Motor neuron (in vitro differentiated cells): ENCODE data around the gene SMC4. TPM values are rescaled to one million over a fixed set of nuclear protein-coding genes. Genes with fewer than 3 reads are reported as not detected.

Experiments
- ATAC-seq, 8 experiments: fragments of 200-7000 bp; cut with Tn5 transposase; replicated peaks in 6 of 8; 2 replicates each; pipeline ENCODE4 v1.8.0; 2021; ENCODE audit warnings: mild to moderate bottlenecking in 8 of 8, moderate library complexity in 8 of 8
- H3K27ac ChIP-seq, 2 donors: fragments of 250-450 bp; sonication (Bioruptor Pico); 2 replicates each; pipeline ENCODE4 v1.9.0; 2021; ENCODE audit warnings: antibody characterized with exemption in 2 of 2, mild to moderate bottlenecking in 2 of 2, moderate library complexity in 1 of 2
- H3K4me1 ChIP-seq, 2 donors: fragments of 250-450 bp; sonication (Bioruptor Pico); replicated peaks in 1 of 2; 2 replicates each; pipeline ENCODE4 v1.6.1; 2021; ENCODE audit warnings: antibody characterized with exemption in 2 of 2, mild to moderate bottlenecking in 2 of 2, moderate library complexity in 1 of 2
- H3K4me3 ChIP-seq, 5 donors: fragments of 250-450 bp; sonication (Bioruptor Pico); 2 replicates each; pipeline ENCODE4 v1.9.0; 2021; ENCODE audit warnings: antibody characterized with exemption in 5 of 5, mild to moderate bottlenecking in 5 of 5, moderate library complexity in 4 of 5
- whole genome bisulfite sequencing, 10 experiments: fragments of 450-650 bp; shearing (Covaris generic); methylation state at CpG; one replicate each; pipeline ENCODE4 v1.0.0; 2022; 5-methylcytosine and 5-hydroxymethylcytosine counted together
- in situ Hi-C, 9 experiments: fragments of 400-800 bp; cut with MboI; loops; one replicate each; pipeline ENCODE4 v1.15.0; 2021; ENCODE audit warnings: low sequenced_read_pairs in 9 of 9, low pct_unique_long_range_greater_than_20kb in 2 of 9; ENCODE audit not compliant: unreplicated experiment in 9 of 9
- total RNA-seq, 8 experiments: library from RNA; unstranded; fragments of 300-600 nt; gene quantifications; 2 replicates each; pipeline versions ENCODE4 v1.2.3 to v1.2.4, GENCODE V29; 2022

The SMC4 gene
- total RNA-seq, 8 experiments from 2014 or later = 6.8 to 106 (median 11.2) TPM

DNA sequence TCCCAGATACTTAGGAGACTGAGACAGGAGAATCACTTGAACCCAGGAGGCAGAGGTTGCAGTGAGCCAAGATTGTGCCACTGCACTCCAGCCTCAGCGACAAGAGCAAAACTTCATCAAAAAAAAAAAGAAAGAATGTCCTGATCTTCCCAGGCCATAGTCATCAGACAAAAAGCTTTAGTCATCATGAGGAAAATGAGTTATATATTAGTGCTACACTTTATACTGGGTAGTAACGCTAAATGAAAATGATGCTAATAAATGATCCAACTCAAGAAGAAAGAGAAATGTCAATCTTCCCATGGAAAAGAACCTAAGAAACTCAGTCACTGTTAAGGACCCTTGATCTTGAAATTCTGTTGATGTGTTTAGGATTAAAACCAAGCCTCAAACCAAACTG, 76.4 kb downstream of the SMC4 start:
- in situ Hi-C loops = no loop called here
- Histone ChIP-seq H3K27ac (no peak overlapping the region), H3K4me1 (no peaks in the 10 kb centered on the region), H3K4me3 (no peak overlapping the region)
- ATAC-seq = no peak
- 45 to 100% (median 90%) methylated on average over 1 to 2 of the region's 2 CpGs; no CpG with 5 or more reads in 2 of the 10 experiments for WGBS, 10 experiments

DNA sequence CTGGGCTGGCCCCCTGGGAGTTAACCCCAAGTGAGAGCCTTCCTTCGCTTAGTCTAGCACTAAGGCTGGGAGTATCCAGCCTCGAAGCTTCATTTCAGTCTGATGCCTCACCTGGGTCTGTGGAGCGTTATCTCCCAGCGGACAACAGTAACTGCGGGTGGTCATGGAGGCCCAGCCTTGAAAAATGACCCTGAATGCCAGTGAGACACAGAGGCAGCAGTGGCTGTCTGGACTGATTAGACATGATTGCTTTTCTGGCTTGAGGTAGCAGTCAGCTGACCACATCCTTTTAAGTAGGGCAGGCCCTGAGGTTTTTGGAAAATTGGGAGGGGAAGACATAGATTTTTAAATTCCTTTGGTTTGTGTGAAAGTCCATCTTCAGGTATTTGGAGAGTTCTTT, 78.3 kb downstream of the SMC4 start:
- 60 to 100% (median 83%) methylated on average over 1 to 5 of the region's 5 CpGs; no CpG with 5 or more reads in 4 of the 10 experiments for WGBS, 10 experiments
- Histone ChIP-seq H3K4me1 (no peaks in the 10 kb centered on the region), H3K27ac (no peak overlapping the region), H3K4me3 (no peak overlapping the region)
- no peak for ATAC-seq
- in situ Hi-C loops = no loop called here

DNA sequence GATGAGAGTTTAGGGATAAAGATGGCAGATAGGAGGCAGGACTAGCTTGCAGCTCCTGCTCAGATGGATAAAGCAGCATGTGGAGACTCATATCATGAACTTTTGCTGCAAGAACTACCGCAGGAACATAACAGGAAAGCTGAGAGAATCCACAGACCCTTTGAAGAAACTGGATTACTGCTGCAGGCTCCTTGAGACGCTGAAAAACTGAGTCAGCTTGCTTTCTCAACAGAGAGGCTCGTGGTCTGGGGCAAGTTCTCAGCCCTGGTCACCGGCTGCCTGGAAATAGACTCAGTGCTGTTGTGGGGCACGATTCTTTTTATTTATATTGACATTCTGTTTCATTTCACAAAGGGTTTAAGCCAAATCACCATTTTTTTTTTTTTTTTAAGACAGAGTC, 78.9 kb downstream of the SMC4 start:
- in situ Hi-C loops = no loop called here
- H3K4me3 ChIP-seq = no peak overlapping the region
- H3K4me1 ChIP-seq = no peaks in the 10 kb centered on the region
- 40 to 100% (median 76%) methylated on average over 2 to 5 of the region's 5 CpGs; no CpG with 5 or more reads in 2 of the 10 experiments for WGBS, 10 experiments
- H3K27ac ChIP-seq = no peak overlapping the region
- no peak for ATAC-seq

DNA sequence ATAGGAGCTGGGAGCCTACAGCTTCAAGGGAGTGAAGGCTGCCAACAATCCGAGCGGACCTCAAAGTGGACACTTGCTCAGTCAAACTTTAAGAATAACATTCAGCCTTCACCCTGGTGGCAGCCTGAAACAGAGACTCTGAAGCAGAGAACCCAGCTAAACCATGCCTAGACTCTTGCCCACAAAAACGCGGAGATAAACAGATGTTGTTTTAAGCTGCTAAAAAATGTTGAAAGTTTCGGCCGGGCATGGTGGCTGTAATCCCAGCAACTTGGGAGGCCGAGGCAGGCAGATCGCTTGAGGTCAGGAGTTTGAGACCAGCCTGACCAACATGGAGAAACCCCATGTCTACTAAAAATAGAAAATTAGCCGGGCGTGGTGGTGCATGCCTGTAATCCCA, 79.9 kb downstream of the SMC4 start:
- Histone ChIP-seq H3K4me1 (no peaks in the 10 kb centered on the region), H3K4me3 (no peak overlapping the region), H3K27ac (no peak overlapping the region)
- in situ Hi-C loops = no loop called here
- 85 to 100% (median 94%) methylated on average over 2 to 8 of the region's 10 CpGs; no CpG with 5 or more reads in 3 of the 10 experiments for WGBS, 10 experiments
- ATAC-seq = no peak

DNA sequence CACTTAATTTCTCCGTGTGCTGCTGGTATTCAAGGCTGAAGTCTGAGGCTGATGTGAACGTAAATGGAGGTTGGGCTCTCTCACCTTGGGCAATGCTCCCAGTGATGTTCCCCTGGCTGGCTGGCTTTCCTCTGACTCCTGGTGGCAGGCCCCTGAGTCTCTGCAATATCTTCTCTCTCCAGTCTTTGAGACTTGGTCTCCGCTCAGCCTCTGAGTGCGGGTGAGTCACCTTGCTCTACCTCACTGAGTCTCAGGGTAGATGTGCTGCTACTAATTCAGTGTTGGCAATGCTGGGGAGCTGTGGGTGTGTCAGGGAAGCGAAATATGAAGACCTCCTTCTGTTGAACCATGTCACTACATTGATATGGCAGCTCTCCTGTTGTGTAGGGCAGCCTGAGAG, 81.5 kb downstream of the SMC4 start:
- no peak for ATAC-seq
- Histone ChIP-seq H3K27ac (no peak overlapping the region), H3K4me1 (no peaks in the 10 kb centered on the region), H3K4me3 (no peak overlapping the region)
- in situ Hi-C loops = no loop called here
- 50 to 100% (median 90%) methylated on average over 1 to 4 of the region's 5 CpGs; no CpG with 5 or more reads in 5 of the 10 experiments for WGBS, 10 experiments

DNA sequence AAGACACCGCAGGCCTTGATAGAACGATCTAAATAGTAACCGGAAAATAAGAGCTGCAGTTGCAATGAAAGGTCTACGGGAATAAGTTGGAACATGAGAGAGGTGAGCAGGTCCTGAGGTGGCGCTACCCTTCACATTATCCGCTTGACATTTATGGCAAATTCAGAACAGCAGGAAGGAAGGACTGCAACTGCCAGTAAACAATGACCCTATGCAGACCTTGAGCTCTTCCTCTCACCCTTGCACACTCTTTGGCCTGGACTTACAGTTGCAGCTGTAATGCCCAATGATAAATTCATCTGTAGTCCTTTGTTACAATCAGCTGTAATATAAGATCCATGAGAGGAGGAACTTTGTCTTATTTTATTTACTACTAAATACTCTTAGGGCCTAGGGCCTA, 82.4 kb downstream of the SMC4 start:
- no peak for ATAC-seq
- Histone ChIP-seq H3K4me1 (no peaks in the 10 kb centered on the region), H3K27ac (no peak overlapping the region), H3K4me3 (no peak overlapping the region)
- 82 to 100% (median 96%) methylated on average over 2 to 6 of the region's 6 CpGs; no CpG with 5 or more reads in 1 of the 10 experiments for WGBS, 10 experiments
- in situ Hi-C loops = no loop called here

DNA sequence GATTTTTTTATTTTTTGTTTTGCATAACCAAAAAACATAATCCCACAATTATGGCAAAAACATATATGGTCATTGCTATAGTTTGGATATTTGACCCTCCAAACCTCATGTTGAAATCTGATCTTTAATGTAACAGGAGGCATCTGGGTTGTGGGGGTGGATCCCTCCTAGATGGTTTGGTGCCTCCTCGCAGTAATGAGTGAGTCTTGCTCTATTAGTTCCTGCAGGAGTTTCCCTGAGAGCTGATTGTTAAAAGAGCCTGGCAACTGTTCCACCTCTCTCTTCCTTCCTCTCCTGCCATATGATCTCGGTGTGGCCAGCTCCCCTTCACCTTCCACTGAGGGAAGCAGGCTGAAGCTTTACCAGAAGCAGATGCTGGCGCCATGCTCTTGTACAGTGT, 83.3 kb downstream of the SMC4 start:
- no peaks in the 10 kb centered on the region for H3K4me1 ChIP-seq
- 60 to 100% (median 87%) methylated on average over 1 to 3 of the region's 3 CpGs; no CpG with 5 or more reads in 2 of the 10 experiments for WGBS, 10 experiments
- no peak for ATAC-seq
- H3K4me3 ChIP-seq = no peak overlapping the region
- in situ Hi-C loops = no loop called here
- no peak overlapping the region for H3K27ac ChIP-seq

Other genes starting within 250 kb of the SMC4 start
- gene C3orf80, start 174.2 kb upstream of the SMC4 start, total RNA-seq = 1 to 10 TPM in 4 of 8 experiments, under 1 TPM in 3, not detected in 1; 0.20 to 3.9 (median 1.1) TPM
- 10 to 100 TPM; 22.4 to 50.2 (median 38.7) TPM for gene IFT80, start 425 bp upstream of the SMC4 start, total RNA-seq
- 10 to 100 TPM in 5 of 8 experiments, 1 to 10 TPM in 3; 3.3 to 41.5 (median 11.2) TPM for gene TRIM59, start 50.1 kb downstream of the SMC4 start, total RNA-seq
- 10 to 100 TPM; 18.4 to 40.8 (median 27.3) TPM for gene KPNA4, start 165.9 kb downstream of the SMC4 start, total RNA-seq